ENCODE results near the gene ZNF780A. TPM values are rescaled to one million over a fixed set of nuclear protein-coding genes. Genes with fewer than 3 reads are reported as not detected.

Gene ZNF780A
- total RNA-seq, result 10 to 100 TPM in 4 of 5 donors, 1 to 10 TPM in 1; 8.1 to 19.5 (median 12.6) TPM
- polyA plus RNA-seq, result 10 to 100 TPM; 21.7 to 40.5 (median 22.5) TPM
- long read RNA-seq, donor 1, partial matches to known transcripts, result 0 of 2 reads
- long read RNA-seq, donor 1, other reads (novel, unspliced or antisense), result 0 of 2 reads
- long read RNA-seq, donor 2, partial matches to known transcripts, result 0 of 1 reads
- long read RNA-seq, donor 2, other reads (novel, unspliced or antisense), result 0 of 1 reads
- long read RNA-seq, donor 3, result 0 reads
- long read RNA-seq, donor 4, result 0 reads
- long read RNA-seq, donor 5, partial matches to known transcripts, result 0 of 1 reads
- long read RNA-seq, donor 5, other reads (novel, unspliced or antisense), result 0 of 1 reads
- long read RNA-seq, donor 6, full-length matches to known transcripts, result 3 of 3 reads
- long read RNA-seq, donor 6, partial matches to known transcripts, result 0 of 3 reads
- long read RNA-seq, donor 6, other reads (novel, unspliced or antisense), result 0 of 3 reads
- long read RNA-seq, donor 7, partial matches to known transcripts, result 0 of 2 reads
- long read RNA-seq, donor 7, other reads (novel, unspliced or antisense), result 0 of 2 reads
- long read RNA-seq, donor 8, full-length matches to known transcripts, result 3 of 3 reads
- long read RNA-seq, donor 8, partial matches to known transcripts, result 0 of 3 reads
- long read RNA-seq, donor 8, other reads (novel, unspliced or antisense), result 0 of 3 reads
- long read RNA-seq, donor 9, partial matches to known transcripts, result 0 of 2 reads
- long read RNA-seq, donor 9, other reads (novel, unspliced or antisense), result 0 of 2 reads
- long read RNA-seq, donor 10, partial matches to known transcripts, result 0 of 2 reads
- long read RNA-seq, donor 10, other reads (novel, unspliced or antisense), result 0 of 2 reads

DNA sequence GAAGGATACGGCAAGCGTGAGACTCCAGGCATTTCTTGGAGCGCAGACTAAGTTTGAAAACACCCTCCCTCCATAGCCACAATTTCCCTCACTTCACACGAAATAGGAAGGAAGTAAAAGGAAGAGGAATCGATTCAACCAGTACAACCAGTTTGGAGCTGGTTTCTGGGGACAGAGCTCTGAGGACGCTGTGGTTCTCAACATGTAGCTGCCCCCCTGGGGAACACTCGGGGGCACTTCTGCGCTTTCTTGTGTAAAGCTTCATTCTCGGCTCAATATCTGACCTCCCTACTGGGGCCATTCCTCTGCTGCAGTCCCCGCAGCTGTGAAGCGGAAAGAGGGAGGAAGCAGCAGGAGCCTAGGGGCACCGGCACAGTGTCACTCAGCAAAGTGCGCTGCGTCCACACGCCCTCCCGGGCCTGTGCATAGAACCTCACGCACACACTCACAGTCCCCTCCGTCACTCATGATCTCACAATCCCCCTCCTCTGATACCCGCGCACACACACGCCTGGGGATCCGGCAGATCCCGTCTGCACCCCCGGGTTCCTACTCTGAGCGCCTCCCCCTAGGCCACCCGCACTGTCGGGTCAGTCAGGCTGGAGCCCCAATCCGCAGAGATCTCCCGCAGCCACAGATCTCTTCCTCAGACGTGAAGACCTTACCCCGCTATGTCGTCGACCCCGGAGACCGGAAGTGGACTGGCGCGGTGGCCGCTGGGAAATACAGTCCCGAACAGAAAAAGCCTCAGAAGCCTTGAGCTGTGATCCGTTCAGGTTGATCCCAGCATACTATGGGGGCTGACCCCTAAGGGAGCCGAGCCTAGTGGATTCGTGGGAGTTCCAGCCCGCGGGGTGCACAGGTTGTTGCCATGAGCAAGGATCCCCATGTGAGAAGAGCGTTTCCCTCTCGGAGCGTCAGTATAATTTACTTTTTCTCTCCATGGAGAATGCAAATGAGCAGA, at the start of gene ZNF780A:
TSS of gene ZNF780A (minus strand) at position 703 of the 964 bp plus-strand sequence. CDS start 6,190 bp downstream, outside the sequence.
- Histone ChIP-seq H3K9me3 (no peaks in the 10 kb centered on the region), H3K27me3 (peaks cover 0 to 8% (median 0%) of the 10 kb centered on the region in 3 donors), H3K27ac (peak within 1 kb of the TSS; percentile 73 to 94 (median 90)), H3K36me3 (no peaks in the 10 kb centered on the region), H3K4me1 (peaks cover 8 to 32% (median 21%) of the 10 kb centered on the region in 4 donors), H3K4me3 (peak within 1 kb of the TSS; percentile 72 to 81 (median 76))
- intact Hi-C loops (cut with DNase I; ENCODE audit: low total_unique reads), result no loop called here
- no peak for TF ChIP-seq POLR2A (IDR thresholded peaks at IDR 0.05)
- TF ChIP-seq POLR2AphosphoS5 (IDR thresholded peaks at IDR 0.05), result peak; percentile 60 to 81 (median 71)
- peak; percentile 76 to 93 for DNase-seq
- 0 to 1% (median 1%) methylated on average over 35 to 47 of the region's 47 CpGs for WGBS, 5 donors

DNA sequence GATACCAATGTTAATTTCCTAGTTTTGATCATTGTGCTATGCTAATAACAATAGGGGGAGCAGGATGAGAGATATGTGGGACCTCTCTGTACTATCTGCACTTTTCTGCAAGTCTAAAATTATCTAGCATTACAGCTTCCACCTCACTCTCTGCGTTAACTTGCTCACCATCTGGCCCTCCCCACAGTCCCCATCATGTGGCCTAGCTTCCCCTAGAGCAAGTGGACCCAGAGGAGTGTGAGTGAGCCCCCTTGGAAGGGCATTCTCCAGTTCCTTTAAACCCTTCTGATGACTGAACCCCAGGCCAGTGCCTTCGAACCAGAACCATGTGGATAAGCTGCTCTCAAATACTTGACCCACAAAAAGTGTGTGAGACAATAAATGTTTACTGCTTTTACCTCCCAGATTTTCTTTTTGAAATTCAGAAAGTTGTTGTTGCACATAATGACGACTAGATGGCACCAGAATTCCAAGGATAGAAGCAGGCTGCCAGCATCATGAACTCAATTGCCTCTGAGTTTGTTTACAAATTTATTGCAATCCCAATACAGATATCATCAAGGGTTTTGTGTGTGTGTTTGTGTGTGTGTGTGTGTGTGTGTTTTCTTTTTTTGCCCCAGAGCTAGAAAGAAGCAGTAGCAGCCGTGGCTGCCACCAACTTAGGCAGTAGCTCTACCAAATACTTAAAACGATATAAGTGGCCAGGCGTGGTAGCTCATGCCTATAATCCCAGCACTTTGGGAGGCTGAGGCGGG, 49.0 kb upstream of the ZNF780A start:
- TF ChIP-seq EP300 (IDR thresholded peaks at IDR 0.05) (no peak), POLR2A (IDR thresholded peaks at IDR 0.05) (no peak), POLR2AphosphoS5 (IDR thresholded peaks at IDR 0.05) (no peak)
- TF ChIP-seq, protein P1, sequence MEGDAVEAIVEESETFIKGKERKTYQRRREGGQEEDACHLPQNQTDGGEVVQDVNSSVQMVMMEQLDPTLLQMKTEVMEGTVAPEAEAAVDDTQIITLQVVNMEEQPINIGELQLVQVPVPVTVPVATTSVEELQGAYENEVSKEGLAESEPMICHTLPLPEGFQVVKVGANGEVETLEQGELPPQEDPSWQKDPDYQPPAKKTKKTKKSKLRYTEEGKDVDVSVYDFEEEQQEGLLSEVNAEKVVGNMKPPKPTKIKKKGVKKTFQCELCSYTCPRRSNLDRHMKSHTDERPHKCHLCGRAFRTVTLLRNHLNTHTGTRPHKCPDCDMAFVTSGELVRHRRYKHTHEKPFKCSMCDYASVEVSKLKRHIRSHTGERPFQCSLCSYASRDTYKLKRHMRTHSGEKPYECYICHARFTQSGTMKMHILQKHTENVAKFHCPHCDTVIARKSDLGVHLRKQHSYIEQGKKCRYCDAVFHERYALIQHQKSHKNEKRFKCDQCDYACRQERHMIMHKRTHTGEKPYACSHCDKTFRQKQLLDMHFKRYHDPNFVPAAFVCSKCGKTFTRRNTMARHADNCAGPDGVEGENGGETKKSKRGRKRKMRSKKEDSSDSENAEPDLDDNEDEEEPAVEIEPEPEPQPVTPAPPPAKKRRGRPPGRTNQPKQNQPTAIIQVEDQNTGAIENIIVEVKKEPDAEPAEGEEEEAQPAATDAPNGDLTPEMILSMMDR (IDR thresholded peaks at IDR 0.05), result peak in 5 of 7 experiments; percentile 37 to 74 (median 60)
- Histone ChIP-seq H3K4me1 (peaks cover 0 to 3% (median 0%) of the 10 kb centered on the region in 4 donors), H3K27ac (no peak overlapping the region), H3K27me3 (peaks cover 0 to 24% (median 0%) of the 10 kb centered on the region in 3 donors), H3K4me3 (no peak overlapping the region), H3K9me3 (peaks cover 0 to 4% (median 0%) of the 10 kb centered on the region in 4 donors), H3K36me3 (no peaks in the 10 kb centered on the region)
- DNase-seq, result peak in 1 of 2 donors; percentile 70
- WGBS, 5 donors, result 25 to 31% (median 30%) methylated on average over 7 of the region's 7 CpGs
- intact Hi-C loops (cut with DNase I; ENCODE audit: low total_unique reads), result loop anchor here (5.0 kb wide), 1 partner anchor 83 kb away; no protein-coding TSS in a partner anchor

DNA sequence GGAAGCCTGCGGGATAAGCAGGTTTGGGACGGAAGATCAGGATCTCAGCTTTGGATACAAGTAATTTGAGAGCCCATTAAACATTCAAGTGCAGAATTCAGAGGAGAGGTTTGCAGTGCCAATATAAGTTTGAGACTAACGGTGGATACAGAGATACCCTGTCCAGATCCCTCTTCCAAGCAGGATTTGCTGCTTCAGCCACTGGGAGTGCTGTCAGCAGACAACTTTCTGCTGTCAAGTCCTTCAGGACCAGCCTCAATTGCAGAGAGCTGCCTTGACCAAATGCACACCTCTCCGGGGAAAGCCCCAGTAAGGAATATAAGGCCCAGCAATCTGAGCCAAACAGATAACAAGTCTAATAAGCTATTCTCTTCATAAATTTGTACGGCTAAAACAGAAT, 46.1 kb upstream of the ZNF780A start:
- Histone ChIP-seq H3K27ac (no peak overlapping the region), H3K4me3 (no peak overlapping the region), H3K9me3 (peaks cover 0 to 4% (median 0%) of the 10 kb centered on the region in 4 donors), H3K36me3 (no peaks in the 10 kb centered on the region), H3K4me1 (no peaks in the 10 kb centered on the region), H3K27me3 (peaks cover 0 to 42% (median 0%) of the 10 kb centered on the region in 3 donors)
- TF ChIP-seq EP300 (IDR thresholded peaks at IDR 0.05), result no peak
- TF ChIP-seq, protein P1 (IDR thresholded peaks at IDR 0.05), result no peak
- no peak for TF ChIP-seq POLR2A (IDR thresholded peaks at IDR 0.05)
- TF ChIP-seq POLR2AphosphoS5 (IDR thresholded peaks at IDR 0.05), result no peak
- WGBS, 5 donors, result 72 to 80% (median 80%) methylated on average over 5 of the region's 5 CpGs
- DNase-seq, result no peak
- intact Hi-C loops (cut with DNase I; ENCODE audit: low total_unique reads), result loop anchor here (5.0 kb wide), 1 partner anchor 85 kb away; no protein-coding TSS in a partner anchor

DNA sequence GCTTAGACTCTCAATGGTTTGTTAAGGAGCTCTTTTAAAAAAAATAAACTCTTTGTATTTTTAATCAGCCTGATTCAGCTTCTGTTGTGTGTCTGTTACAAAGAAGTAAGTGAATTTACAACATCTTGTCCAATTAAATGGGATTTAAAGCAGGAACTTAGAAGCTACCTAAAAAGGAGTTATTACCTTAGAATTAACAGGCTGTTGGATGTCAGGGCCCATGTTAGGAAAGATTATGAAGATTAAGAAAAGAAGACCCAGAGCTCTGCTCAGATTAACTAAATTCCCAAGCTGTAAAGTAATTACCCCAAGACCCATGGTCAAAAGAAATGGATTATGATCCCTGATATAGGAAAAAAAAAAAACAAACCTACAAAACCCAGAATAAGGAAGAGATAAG, 44.1 kb upstream of the ZNF780A start:
- no peaks in the 10 kb centered on the region for H3K36me3 ChIP-seq
- H3K27ac ChIP-seq, result no peak overlapping the region
- no peak overlapping the region for H3K4me3 ChIP-seq
- H3K4me1 ChIP-seq, result no peaks in the 10 kb centered on the region
- no peak for DNase-seq
- intact Hi-C loops (cut with DNase I; ENCODE audit: low total_unique reads), result loop anchor here (5.0 kb wide), 1 partner anchor 87 kb away; no protein-coding TSS in a partner anchor
- H3K9me3 ChIP-seq, result peaks cover 0 to 4% (median 2%) of the 10 kb centered on the region in 4 donors
- TF ChIP-seq, protein P1 (IDR thresholded peaks at IDR 0.05), result no peak
- TF ChIP-seq POLR2AphosphoS5 (IDR thresholded peaks at IDR 0.05) (no peak), EP300 (IDR thresholded peaks at IDR 0.05) (no peak)
- peaks cover 0 to 47% (median 0%) of the 10 kb centered on the region in 3 donors for H3K27me3 ChIP-seq

Measured in stomach (tissue), 19 donors.